ENCODE data around the gene PPP1R36.

The PPP1R36 gene

GRCh38 chr14:64574371-64575107 lies 24.8 kb downstream of the PPP1R36 start:
- H3K27ac ChIP-seq (ENCODE audit: low read length) = no peak overlapping the region
- no peak overlapping the region for H3K9ac ChIP-seq (ENCODE audit: low read length)
- no peaks in the 10 kb centered on the region for H3K27me3 ChIP-seq (ENCODE audit: control insufficient read depth, insufficient read depth, low read length)
- no peaks in the 10 kb centered on the region for H3K9me3 ChIP-seq (ENCODE audit: control insufficient read depth, low read depth, low read length)
- H3K36me3 ChIP-seq (ENCODE audit: control insufficient read depth, low read depth, low read length) = no peaks in the 10 kb centered on the region
- peaks cover 14% of the 10 kb centered on the region for H3K4me1 ChIP-seq (ENCODE audit: control insufficient read depth, low read depth, low read length)
- no peak overlapping the region for H3K4me3 ChIP-seq (ENCODE audit: low read length)

DNA sequence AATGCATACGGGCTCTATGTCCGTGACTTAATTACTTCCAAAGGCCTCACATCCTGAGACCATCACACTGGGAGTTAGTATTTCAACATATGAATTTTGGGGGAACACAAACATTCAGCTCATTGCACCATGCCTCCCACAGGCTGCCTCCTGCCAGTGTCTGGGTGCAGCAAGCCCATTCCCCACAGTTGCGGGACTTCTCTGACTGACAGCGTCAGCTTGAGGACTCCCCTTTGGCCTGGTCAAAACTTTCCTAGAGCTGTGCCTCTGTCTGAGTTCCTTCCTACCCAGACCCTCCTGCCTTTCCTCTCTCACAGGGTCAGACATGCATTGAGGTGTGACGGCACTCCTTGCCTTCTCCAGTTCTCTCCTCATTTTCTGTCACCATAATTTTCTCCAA lies 27.4 kb downstream of the PPP1R36 start:
- peaks cover 27% of the 10 kb centered on the region for H3K4me1 ChIP-seq (ENCODE audit: control insufficient read depth, low read depth, low read length)
- H3K27me3 ChIP-seq (ENCODE audit: control insufficient read depth, insufficient read depth, low read length) = no peaks in the 10 kb centered on the region
- H3K4me3 ChIP-seq (ENCODE audit: low read length) = no peak overlapping the region
- no peaks in the 10 kb centered on the region for H3K9me3 ChIP-seq (ENCODE audit: control insufficient read depth, low read depth, low read length)
- H3K27ac ChIP-seq (ENCODE audit: low read length) = no peak overlapping the region
- no peaks in the 10 kb centered on the region for H3K36me3 ChIP-seq (ENCODE audit: control insufficient read depth, low read depth, low read length)
- no peak overlapping the region for H3K9ac ChIP-seq (ENCODE audit: low read length)

DNA sequence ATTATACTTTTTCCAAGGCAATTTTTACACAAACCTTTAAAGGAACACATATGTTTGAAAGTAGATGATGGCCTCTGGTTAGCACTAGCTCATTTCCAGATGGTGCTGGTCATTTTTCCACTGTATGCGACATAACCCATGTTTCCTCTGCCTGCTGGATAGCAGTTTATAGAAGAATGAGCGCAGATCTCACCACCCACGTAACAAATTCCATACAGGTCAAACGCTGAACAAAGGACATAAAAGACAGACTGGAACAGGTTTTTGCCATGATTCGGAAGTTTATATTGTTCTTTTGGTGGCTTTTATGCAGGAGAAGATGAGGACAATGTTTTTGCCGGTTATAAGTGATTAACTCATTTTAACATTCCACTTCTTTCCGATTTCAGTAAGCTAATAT lies 30.7 kb downstream of the PPP1R36 start:
- Histone ChIP-seq H3K4me1 (ENCODE audit: control insufficient read depth, low read depth, low read length) (peaks cover 18% of the 10 kb centered on the region), H3K9ac (ENCODE audit: low read length) (no peak overlapping the region), H3K27me3 (ENCODE audit: control insufficient read depth, insufficient read depth, low read length) (no peaks in the 10 kb centered on the region), H3K27ac (ENCODE audit: low read length) (no peak overlapping the region), H3K36me3 (ENCODE audit: control insufficient read depth, low read depth, low read length) (no peaks in the 10 kb centered on the region), H3K9me3 (ENCODE audit: control insufficient read depth, low read depth, low read length) (no peaks in the 10 kb centered on the region), H3K4me3 (ENCODE audit: low read length) (no peak overlapping the region)

DNA sequence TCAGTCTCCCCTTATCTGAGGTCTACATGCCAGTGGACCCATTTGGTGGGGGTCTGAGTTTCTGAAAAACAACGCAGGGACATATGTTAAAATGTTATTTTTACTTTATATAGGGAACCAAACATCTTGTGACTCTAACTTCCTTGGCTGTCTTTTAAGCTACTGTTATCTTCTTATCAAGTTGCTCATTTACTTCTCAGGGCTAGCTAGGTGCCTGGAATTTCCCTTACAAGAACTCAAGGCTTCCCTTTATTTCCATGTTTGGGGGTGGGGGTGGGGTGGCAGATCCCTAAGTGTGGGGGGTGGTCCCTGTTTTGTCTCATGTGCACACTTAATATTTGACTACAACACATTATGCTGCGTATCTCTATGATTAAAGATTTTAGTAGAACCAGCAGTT lies 31.6 kb downstream of the PPP1R36 start:
- H3K27me3 ChIP-seq (ENCODE audit: control insufficient read depth, insufficient read depth, low read length) = no peaks in the 10 kb centered on the region
- no peak overlapping the region for H3K27ac ChIP-seq (ENCODE audit: low read length)
- no peaks in the 10 kb centered on the region for H3K9me3 ChIP-seq (ENCODE audit: control insufficient read depth, low read depth, low read length)
- peaks cover 18% of the 10 kb centered on the region for H3K4me1 ChIP-seq (ENCODE audit: control insufficient read depth, low read depth, low read length)
- H3K4me3 ChIP-seq (ENCODE audit: low read length) = no peak overlapping the region
- no peaks in the 10 kb centered on the region for H3K36me3 ChIP-seq (ENCODE audit: control insufficient read depth, low read depth, low read length)
- no peak overlapping the region for H3K9ac ChIP-seq (ENCODE audit: low read length)

- no peak overlapping the region for H3K27ac ChIP-seq (ENCODE audit: low read length)
- no peak overlapping the region for H3K4me3 ChIP-seq (ENCODE audit: low read length)
- peaks cover 18% of the 10 kb centered on the region for H3K4me1 ChIP-seq (ENCODE audit: control insufficient read depth, low read depth, low read length)
- no peaks in the 10 kb centered on the region for H3K36me3 ChIP-seq (ENCODE audit: control insufficient read depth, low read depth, low read length)
- no peaks in the 10 kb centered on the region for H3K27me3 ChIP-seq (ENCODE audit: control insufficient read depth, insufficient read depth, low read length)
- no peaks in the 10 kb centered on the region for H3K9me3 ChIP-seq (ENCODE audit: control insufficient read depth, low read depth, low read length)
- H3K9ac ChIP-seq (ENCODE audit: low read length) = no peak overlapping the region
These were observed 32.1 kb downstream of the PPP1R36 start for GRCh38 chr14:64581817-64582216.

GRCh38 chr14:64584190-64584589 lies 34.4 kb downstream of the PPP1R36 start:
- no peak overlapping the region for H3K9ac ChIP-seq (ENCODE audit: low read length)
- peaks cover 18% of the 10 kb centered on the region for H3K4me1 ChIP-seq (ENCODE audit: control insufficient read depth, low read depth, low read length)
- no peak overlapping the region for H3K4me3 ChIP-seq (ENCODE audit: low read length)
- no peaks in the 10 kb centered on the region for H3K36me3 ChIP-seq (ENCODE audit: control insufficient read depth, low read depth, low read length)
- no peak overlapping the region for H3K27ac ChIP-seq (ENCODE audit: low read length)
- H3K9me3 ChIP-seq (ENCODE audit: control insufficient read depth, low read depth, low read length) = no peaks in the 10 kb centered on the region
- no peaks in the 10 kb centered on the region for H3K27me3 ChIP-seq (ENCODE audit: control insufficient read depth, insufficient read depth, low read length)

DNA sequence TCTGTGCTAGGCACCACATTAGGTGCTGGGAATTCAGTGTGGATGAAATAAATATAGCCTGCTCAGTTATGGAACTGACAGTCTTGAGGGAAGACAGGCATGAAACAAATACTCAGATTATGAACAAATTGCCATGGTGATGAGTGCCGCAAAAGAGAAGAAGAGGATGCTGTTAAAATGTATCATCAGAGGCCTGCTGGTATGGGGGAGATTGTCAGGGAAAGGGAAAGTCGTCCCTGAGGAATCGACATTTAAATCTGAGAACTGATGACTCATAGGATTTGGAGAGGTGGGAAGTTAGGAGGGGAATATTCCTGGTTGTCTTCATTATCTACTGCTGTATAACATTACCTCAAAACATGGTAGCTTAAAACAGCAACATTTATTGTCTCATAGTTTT lies 42.0 kb downstream of the PPP1R36 start:
- Histone ChIP-seq H3K9me3 (ENCODE audit: control insufficient read depth, low read depth, low read length) (no peaks in the 10 kb centered on the region), H3K4me3 (ENCODE audit: low read length) (no peak overlapping the region), H3K9ac (ENCODE audit: low read length) (no peak overlapping the region), H3K36me3 (ENCODE audit: control insufficient read depth, low read depth, low read length) (no peaks in the 10 kb centered on the region), H3K27me3 (ENCODE audit: control insufficient read depth, insufficient read depth, low read length) (no peaks in the 10 kb centered on the region), H3K27ac (ENCODE audit: low read length) (no peak overlapping the region), H3K4me1 (ENCODE audit: control insufficient read depth, low read depth, low read length) (no peaks in the 10 kb centered on the region)

- Histone ChIP-seq H3K27me3 (ENCODE audit: control insufficient read depth, insufficient read depth, low read length) (no peaks in the 10 kb centered on the region), H3K36me3 (ENCODE audit: control insufficient read depth, low read depth, low read length) (no peaks in the 10 kb centered on the region), H3K9ac (ENCODE audit: low read length) (no peak overlapping the region), H3K9me3 (ENCODE audit: control insufficient read depth, low read depth, low read length) (no peaks in the 10 kb centered on the region), H3K4me1 (ENCODE audit: control insufficient read depth, low read depth, low read length) (no peaks in the 10 kb centered on the region), H3K4me3 (ENCODE audit: low read length) (no peak overlapping the region), H3K27ac (ENCODE audit: low read length) (no peak overlapping the region)
These were observed 44.7 kb downstream of the PPP1R36 start for GRCh38 chr14:64594438-64594837.

GRCh38 chr14:64598404-64598803 lies 48.6 kb downstream of the PPP1R36 start:
- Histone ChIP-seq H3K4me1 (ENCODE audit: control insufficient read depth, low read depth, low read length) (no peaks in the 10 kb centered on the region), H3K4me3 (ENCODE audit: low read length) (no peak overlapping the region), H3K9ac (ENCODE audit: low read length) (no peak overlapping the region), H3K27ac (ENCODE audit: low read length) (no peak overlapping the region), H3K36me3 (ENCODE audit: control insufficient read depth, low read depth, low read length) (no peaks in the 10 kb centered on the region), H3K9me3 (ENCODE audit: control insufficient read depth, low read depth, low read length) (no peaks in the 10 kb centered on the region), H3K27me3 (ENCODE audit: control insufficient read depth, insufficient read depth, low read length) (no peaks in the 10 kb centered on the region)

- H3K9me3 ChIP-seq (ENCODE audit: control insufficient read depth, low read depth, low read length) = no peaks in the 10 kb centered on the region
- H3K36me3 ChIP-seq (ENCODE audit: control insufficient read depth, low read depth, low read length) = no peaks in the 10 kb centered on the region
- no peak overlapping the region for H3K27ac ChIP-seq (ENCODE audit: low read length)
- no peaks in the 10 kb centered on the region for H3K27me3 ChIP-seq (ENCODE audit: control insufficient read depth, insufficient read depth, low read length)
- H3K9ac ChIP-seq (ENCODE audit: low read length) = no peak overlapping the region
- H3K4me1 ChIP-seq (ENCODE audit: control insufficient read depth, low read depth, low read length) = no peaks in the 10 kb centered on the region
- no peak overlapping the region for H3K4me3 ChIP-seq (ENCODE audit: low read length)
These were observed 51.8 kb downstream of the PPP1R36 start for GRCh38 chr14:64601571-64601970.

GRCh38 chr14:64602826-64603225 lies 53.1 kb downstream of the PPP1R36 start:
- Histone ChIP-seq H3K9ac (ENCODE audit: low read length) (no peak overlapping the region), H3K4me1 (ENCODE audit: control insufficient read depth, low read depth, low read length) (no peaks in the 10 kb centered on the region), H3K36me3 (ENCODE audit: control insufficient read depth, low read depth, low read length) (no peaks in the 10 kb centered on the region), H3K27me3 (ENCODE audit: control insufficient read depth, insufficient read depth, low read length) (no peaks in the 10 kb centered on the region), H3K27ac (ENCODE audit: low read length) (no peak overlapping the region), H3K9me3 (ENCODE audit: control insufficient read depth, low read depth, low read length) (no peaks in the 10 kb centered on the region), H3K4me3 (ENCODE audit: low read length) (no peak overlapping the region)

GRCh38 chr14:64604001-64604400 lies 54.2 kb downstream of the PPP1R36 start:
- Histone ChIP-seq H3K9ac (ENCODE audit: low read length) (no peak overlapping the region), H3K9me3 (ENCODE audit: control insufficient read depth, low read depth, low read length) (no peaks in the 10 kb centered on the region), H3K4me3 (ENCODE audit: low read length) (no peak overlapping the region), H3K4me1 (ENCODE audit: control insufficient read depth, low read depth, low read length) (no peaks in the 10 kb centered on the region), H3K27ac (ENCODE audit: low read length) (no peak overlapping the region), H3K27me3 (ENCODE audit: control insufficient read depth, insufficient read depth, low read length) (no peaks in the 10 kb centered on the region), H3K36me3 (ENCODE audit: control insufficient read depth, low read depth, low read length) (no peaks in the 10 kb centered on the region)

Measured in iPS-18a (cell line).